NCI-H1694 treated with DMSO at 0.1 percent for 48 hours (cell line): ENCODE data around the gene IZUMO4.

Source experiments
- DNase-seq: peaks from one replicate; lab custom pipeline; 2025; lab: John Stamatoyannopoulos, UW

The IZUMO4 gene, protein sequence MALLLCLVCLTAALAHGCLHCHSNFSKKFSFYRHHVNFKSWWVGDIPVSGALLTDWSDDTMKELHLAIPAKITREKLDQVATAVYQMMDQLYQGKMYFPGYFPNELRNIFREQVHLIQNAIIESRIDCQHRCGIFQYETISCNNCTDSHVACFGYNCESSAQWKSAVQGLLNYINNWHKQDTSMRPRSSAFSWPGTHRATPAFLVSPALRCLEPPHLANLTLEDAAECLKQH

DNA sequence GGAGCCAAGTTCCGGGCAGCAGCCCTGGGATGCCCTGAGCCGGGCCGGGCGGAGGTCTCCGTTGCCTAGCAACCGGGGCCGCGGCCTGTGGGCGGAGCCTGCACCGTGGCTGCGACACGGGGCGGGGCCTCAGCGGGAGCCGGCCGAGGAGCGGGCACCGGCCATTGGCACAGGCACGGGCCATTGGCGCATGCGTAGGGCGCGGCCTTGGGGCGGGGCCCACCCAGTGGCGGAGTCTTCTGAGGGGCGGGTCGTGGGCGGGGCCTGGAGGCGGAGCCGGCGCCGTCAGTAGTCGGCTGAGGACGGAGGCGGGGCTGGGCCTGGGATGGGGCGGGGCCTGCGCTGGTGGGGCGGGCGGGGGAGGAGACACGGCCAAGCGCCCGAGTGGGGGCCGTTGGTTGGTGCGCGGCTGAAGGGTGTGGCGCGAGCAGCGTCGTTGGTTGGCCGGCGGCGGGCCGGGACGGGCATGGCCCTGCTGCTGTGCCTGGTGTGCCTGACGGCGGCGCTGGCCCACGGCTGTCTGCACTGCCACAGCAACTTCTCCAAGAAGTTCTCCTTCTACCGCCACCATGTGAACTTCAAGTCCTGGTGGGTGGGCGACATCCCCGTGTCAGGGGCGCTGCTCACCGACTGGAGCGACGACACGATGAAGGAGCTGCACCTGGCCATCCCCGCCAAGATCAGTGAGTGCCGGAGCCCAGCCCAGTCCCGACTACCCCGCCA is at the start of gene IZUMO4:
Gene IZUMO4, plus strand, starts transcription at position 436 of the 723 bp plus-strand sequence. Its CDS starts 31 bp downstream, at position 467.
- DNase-seq: peak; percentile 78

DNA sequence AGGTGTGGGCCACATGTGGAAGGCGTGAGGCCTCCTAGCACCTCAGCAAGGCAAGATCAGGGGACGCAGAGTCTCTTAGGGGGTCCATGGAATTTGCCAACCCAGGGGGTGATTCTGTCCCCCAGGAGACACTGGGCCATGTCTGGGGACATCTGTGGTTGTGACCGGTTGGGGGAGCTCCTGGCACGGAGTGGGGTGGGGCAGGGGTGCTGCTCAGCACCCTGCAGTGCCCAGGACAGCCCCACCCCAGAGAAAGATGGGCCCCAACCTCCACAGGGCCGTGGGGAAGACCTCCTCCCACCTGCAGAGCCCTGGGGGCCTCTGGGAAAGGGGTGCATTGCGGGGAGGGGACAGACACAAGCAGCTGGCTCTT is 49.7 kb upstream of the IZUMO4 start:
- no peak for DNase-seq

DNA sequence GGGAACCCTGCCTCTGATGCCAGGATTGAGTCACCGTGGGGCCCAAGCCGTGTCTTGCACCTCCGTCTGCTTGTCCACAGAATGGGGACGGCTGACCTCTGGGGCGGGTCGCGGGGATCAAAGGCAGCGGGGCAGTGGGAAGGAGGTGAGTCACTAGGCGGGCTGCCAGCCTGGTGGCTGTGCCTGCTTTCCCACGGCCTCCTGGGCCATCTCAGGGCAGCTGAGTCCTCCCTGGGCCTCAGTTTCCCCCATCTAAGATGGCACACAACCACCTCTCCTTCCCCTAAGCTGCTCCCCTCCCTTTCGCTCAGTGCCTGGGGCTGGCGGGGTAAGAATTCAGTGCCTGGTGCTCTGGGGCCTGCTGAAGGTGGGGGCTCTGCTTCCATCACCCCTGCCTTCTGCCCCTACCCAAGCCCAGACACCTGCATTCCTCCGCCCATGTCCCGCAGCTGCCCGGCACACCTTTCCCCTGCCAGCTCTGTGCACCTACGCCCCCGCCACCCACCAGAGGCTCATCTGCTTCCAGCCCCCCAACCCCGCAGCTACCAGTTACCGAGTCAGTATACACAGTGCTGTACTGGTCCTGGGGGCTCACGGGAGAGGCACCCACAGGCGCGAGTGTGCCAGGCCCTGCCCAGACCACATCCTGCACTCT is 49.1 kb upstream of the IZUMO4 start:
- DNase-seq: no peak

DNA sequence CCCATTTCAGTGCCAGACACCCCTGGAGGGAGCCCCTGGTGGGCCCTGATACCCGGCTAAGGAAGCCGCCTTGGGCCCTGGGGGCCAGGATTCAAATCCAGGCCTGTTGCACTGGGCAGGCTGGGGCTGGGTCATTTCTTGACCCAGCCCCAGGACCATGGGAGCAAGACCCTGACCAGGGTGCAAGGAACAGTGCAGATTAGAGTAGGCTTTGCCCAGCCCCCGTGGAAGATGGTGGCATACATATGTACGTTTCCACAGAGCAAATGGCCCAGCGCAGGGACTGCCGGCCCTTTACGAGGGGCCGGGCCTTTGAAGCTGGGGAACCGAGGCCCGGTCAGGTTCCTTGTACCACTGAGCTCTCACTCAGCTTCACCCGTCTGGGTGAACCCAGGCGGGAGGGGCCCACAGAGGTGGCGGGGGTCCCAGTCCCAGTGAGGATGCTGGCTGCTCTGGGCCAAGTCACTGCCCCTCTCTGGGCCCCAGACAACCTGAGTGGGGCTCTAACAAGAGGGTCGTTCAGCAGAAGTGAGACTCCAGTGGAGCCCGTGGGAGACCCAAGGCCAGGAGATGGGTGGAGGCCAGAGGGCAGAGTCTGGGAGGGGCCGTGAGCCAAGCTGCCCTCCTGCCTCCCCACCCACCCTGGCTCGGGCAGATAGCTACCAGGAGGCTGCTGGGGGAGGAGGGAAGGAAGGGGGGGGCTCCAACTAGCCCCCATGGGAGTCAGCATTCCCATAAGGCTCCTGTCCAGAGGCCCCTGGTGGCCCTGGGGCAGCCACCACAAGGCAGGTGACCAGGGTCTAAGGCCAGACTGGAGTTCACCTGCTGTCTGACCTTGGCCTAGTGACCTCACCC is 48.4 kb upstream of the IZUMO4 start:
- DNase-seq: no peak

DNA sequence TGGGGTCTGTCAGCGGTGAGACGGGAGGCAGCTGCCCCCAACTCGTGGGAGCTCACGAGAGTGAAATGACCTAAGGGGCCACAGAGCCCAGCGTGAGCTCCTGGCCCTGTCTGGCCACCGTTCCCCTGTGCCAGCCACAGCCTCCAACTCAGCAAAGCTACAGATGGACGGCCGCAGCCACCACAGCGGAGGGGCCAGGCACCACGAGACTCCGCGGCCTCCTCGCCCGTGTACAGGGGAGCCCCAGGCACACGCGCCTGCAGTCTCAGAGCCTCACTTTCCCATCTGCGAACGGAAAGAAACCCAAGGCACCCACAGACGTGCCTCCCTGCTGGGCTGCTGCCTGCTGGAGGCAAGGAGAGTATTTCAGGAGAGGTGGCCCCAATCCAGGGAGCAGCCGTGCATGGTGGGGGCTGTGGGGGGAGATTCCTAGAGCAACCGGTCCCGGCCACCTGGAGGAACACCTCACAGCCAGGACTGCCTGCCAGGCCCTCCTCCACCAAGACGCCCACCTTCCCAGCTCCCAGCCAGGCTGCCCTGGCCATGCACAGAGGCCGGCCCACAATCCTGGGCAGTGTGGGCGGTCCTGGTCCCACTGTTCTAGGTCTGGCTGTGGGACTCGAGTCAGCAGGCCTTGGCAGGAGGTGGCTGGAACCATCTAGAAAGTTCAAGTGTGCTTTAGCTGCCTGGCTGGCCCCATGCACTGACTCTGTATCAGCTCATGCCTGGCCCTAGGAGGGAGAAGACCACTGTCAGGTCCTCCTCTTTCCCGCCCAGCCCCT is 47.6 kb upstream of the IZUMO4 start:
- no peak for DNase-seq

DNA sequence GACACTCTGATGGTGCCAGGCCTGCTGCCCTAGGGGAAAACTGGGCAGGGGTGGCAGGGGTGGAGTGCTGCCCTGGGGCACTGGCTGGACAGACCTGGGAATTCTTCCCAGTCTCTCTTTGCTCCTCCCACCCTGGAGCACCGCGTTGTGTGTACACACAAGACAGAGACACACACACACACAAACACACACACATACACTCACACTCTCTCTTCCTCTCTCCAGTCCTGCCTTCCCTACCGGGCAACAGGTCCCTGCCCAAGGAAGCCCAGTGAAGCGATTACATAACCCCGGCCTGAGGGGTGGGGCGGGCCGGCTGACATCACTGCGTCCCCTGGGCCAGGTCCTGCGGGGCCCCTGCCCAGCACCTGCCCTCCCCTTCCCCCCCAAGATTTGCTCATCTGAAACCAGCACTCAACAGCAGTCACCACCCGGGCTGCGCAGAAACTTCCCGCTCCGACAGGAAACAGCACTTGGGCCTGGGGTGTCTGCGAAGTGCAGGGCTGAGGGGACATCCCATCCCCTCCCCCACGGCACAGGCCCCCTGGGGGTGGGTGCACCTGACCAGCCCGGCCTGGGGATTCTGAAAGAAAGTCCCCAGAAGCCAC is 46.9 kb upstream of the IZUMO4 start:
- DNase-seq: peak; percentile 10

DNA sequence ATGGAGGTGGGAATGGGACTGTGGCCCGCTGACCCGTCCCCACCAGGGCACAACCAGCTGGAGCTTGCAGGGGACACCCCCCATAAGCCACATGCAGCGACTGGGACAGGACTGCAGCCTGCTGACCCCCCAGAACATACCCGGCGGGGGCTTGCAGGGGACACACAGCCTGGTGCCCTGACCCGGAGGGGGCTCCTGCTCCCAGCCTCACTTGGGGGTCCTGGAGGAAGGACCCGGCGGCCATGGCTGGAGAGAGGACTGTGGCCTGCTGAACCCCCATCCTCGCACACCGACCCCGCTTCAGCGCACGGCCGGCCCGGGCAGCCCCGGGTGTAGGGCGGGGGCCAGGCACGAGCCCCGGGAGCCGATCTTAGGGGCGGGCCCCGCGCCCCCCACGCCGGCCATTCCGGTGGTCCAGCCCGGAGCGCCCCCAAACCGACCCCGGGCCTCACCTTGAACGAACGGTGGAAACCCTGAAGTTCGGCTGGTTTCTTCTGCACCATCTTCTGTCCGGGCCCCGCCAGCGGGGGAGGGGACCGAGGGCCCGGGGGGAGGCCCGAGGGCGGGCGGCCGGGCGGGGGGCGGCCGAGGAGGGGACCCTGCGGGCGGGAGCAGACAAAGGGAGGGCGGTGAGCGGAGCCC is 46.2 kb upstream of the IZUMO4 start:
- no peak for DNase-seq

DNA sequence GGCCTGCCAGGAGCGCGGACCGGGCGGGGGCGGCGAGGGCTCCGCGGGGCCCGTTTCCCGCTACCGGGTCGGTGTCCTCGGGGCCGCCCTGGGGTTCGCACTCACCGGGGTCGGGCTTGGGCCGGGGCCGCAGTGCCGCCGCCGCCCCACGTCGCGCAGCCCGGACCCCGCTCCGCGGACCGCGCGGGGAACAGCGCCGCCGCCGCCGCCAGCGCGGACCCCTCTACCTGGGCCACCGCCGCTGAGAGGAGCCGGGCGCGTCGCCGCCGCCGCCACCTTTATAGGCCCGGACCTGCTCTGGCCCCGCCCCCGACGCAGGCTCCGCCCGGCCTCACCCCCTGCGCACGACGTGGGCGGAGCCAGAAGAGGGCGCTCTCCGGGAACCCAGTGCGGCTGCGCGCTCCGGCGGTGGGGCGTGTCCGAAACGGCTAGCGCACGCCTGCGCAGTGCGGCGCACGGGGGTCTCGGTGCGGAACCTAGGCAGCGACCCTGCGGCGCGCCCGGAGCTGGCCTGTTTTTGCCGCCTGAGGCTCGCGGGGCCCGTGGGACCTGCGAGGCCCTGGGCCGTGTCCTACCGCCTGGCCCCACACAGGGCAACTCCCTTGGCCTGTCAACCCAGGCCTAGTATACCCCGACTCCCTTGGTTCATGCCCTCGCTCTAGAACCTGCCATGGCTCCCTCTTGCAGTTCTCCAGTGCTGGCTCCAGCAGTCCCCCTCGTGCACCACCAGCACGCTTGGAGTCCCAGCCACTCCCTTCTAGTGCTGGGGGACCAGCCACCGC is 45.5 kb upstream of the IZUMO4 start, which contains the start of gene MKNK2:
Gene MKNK2, minus strand, starts transcription at position 254 of the 782 bp plus-strand sequence. CDS start 393 bp downstream, outside the sequence.
- peak; percentile 60 for DNase-seq

DNA sequence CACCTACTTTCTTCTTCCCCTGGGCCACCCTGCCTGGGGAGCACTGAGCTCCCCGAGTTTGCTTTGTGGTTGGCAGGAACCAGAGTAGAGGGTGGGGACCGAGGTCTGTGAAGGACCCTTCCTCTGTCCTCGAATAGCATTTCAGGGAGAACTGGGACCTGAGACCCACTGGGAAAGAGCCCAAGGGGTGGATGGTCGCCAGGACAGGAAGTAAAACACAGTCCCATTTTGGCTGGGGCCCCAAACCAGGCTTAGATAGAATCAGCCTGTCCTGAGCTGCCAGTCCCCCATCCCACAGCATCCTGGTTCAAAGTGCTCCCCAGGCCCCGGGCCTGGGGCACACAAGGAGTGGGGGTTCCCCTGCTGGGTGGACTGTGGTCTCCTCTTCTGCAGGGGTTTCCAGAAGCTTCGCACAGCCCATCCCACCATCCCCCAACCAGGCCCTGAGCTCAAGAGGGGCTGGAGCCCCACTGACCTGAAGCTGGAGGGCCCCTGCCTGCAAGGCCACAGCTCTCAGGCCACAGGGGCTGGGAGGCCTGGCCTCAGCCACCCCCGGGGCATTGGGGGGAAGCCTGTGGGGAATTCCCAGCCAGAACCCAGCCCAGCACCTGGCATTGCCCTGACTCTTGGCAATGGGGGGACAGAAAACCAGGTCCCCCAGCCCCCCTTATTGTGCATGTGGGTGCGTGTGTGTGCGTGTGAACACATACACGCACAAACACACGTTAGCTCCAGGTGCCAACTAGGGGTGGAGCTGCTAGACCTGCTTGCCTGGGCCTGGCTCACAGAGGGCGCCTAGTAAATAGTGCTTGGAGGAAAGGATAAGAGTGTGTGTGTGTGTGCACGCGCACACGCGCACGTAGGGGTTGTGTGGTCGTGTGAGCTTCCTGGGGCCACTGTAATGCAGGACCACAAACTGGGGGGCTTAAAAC is 44.7 kb upstream of the IZUMO4 start:
- DNase-seq: no peak

DNA sequence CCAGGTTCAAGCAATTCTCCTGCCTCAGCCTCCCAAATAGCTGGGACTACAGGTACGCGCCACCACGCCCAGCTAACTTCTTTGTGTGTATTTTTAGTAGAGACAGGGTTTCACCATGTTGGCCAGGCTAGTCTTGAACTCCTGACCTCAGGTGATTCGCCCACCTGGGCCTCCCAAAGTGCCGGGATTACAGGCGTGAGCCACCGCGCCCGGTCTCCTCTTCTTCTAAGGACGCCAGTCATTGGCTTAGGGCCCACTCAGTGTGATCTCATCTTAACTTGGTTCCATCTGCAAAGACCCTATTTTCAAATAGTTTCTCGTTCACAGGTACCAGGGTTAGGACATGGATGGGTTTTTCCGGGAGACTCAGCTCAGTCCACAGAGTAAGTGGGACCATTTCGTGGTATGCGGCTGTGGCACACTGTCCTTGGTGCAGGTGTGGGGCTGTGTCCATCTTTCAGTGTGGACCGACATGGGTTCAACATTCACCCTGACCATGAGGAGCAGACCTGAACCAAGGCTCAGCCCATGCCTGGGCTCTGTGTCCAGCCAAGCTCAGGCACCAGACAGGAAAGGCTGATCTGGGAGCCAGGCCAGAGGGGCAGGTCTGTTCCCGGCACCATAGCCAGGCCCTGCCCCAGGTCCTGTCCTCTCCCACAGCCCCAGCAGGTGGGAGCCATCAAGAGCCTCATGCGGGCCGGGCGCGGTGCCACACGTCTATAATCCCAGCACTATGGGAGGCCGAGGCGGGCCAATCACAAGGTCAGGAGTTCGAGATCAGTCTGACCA is 42.9 kb upstream of the IZUMO4 start:
- no peak for DNase-seq

DNA sequence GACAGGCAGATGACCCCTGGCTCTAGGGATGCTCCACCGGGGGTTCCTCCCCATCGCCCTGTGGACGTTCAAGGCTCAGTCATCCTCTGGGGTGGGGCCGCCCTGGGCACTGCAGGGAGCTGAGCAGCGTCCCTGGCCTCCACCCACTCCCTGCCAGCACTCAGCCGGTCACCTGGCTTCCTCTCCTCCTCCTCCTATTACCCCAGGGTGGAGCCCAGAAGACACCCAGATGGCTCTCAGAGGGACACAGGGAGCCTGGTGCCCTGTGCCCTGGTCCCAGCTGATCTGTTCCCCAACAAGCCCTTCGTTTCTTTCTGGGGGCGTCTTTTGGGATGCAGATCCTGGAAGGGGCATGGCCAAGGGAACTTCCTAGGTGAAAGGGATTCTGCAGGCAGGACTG is 42.0 kb upstream of the IZUMO4 start:
- no peak for DNase-seq

DNA sequence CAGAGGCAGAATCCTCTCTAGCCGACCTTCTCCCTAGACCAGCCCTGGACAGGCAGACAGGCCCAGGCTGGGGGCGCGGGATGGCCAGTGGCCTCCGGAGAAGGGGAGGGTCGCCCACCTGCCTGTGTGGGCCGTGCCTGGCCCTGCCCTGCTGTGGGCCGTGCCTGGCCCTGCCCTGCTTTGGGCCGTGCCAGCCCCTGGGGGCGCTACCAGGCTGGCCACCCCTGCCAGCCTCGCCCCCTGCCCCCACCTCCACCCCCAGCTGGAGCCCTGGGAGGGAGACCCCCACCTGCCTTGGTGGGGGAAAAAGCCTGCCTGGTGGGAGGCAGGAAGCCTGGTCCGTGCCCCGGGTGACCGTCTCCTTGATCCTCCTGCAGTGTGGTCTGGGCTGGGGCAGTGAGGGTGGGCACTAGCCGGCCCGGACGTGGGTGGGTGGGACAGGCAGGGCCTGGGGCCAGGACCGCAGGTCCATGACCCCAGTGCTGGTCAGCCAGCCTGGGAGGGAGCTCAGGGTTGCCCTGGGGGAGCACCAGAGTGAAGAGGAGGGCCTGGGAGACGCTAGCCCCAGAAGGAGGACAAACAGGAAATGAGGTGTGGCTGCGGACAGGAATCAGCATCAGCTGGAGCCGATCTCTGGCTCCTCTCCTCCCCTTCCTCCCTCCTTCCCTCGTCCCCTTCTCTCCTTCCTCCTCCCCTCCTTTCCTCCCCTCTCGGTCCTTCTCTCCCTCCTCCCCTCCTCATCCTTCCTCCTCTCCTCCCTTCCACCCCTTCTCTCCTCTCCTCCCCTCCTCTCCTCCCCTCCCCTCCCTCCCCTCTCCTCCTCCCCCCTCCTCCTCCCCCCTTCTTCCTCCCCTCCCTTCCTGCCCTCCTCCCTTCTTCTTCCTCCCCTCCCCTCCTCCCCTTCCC is 40.5 kb upstream of the IZUMO4 start:
- DNase-seq: no peak

DNA sequence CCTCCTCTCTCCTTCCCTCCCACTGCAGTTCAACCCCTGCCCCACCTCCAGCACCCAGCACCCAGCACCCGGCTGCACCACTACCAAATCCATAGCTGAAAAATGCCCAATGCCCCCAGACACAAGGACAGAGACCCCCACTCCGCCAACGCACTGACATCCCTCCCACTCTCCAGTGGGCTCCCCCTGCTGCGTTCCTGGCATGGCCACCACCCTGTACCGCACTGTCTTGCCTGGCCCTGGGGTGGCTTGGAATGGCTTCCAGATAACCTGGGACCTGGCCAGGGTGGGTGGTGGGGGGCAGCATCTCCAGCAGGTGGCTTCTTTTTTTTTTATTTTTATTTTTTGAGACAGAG is 39.9 kb upstream of the IZUMO4 start:
- no peak for DNase-seq

DNA sequence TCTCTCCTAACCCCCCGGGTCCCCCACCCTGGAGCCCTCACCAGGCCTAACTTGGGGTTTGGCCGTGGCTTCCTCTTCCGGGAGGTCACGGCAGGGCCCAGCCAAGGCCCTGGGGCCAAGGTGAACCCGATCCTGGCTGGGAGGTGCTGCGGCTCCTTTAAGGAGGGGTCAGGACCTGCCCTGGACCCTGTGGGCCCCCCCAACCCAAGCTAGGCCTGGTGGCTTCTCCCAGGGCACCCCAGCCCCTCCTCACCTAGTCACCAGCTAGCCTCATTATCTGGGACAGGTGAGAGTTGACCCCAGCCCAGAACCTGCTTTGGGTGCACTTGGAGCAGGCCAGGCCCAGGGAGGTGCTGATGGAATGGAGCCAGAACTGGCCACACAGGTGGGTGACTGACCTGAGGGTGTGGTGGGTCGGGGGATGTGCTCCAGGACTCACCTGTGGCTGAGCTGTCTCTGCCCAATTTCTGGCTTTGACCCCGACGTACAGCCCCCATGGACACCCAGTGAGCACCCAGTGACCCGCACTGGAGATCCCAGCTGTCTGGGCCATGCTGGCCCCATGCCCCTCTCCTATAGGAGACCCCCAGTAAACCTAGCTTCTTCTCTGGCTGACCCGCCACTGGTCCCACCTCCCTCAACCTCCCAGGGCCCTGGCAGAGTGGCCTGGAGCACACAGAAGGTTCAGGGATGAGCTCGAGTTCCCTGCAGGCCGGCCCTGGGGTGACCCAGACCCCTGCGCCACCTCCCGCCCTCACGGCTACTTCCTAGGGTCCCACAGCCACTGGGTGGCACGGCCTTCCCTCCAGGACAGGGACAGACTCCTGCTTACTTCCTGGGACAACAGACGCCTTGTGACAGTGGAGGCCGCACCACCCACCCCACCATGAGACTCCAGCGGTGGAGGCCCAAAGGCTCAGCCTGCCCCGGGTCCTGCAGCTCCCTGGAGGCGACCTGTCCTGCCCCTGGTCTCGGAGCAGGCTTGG is 38.9 kb upstream of the IZUMO4 start:
- DNase-seq: no peak
